GM13976 (cell line): Measurements from ENCODE around the gene TECPR2.
"Not testable (repeated sequence)": the region's sequence is repeated elsewhere in the genome, so short reads cannot be mapped to it uniquely, and the experiment has no call there.

Source experiments
- DNase-seq: peaks from one replicate; pipeline ENCODE4 v3.0.0; 2012; ENCODE audit warnings: low spot score
- CTCF ChIP-seq: IDR thresholded peaks from 2 replicates; pipeline ENCODE4 v1.5.1; 2012; ENCODE audit warnings: borderline replicate concordance, mild to moderate bottlenecking; ENCODE audit not compliant: insufficient read depth; ENCODE audit errors: extremely low read depth, missing control alignments, control extremely low read depth
- in situ Hi-C: fragments of 300-500 bp; cut with MboI; formaldehyde crosslinking; loops from one replicate; pipeline ENCODE4 v1.12.0; 2022; ENCODE audit warnings: low sequenced_read_pairs, mixed read lengths, inconsistent platforms; ENCODE audit not compliant: unreplicated experiment

Gene TECPR2

GRCh38 chr14:102532204-102532658 is 169.5 kb downstream of the TECPR2 start:
- no peak for TF ChIP-seq CTCF
- in situ Hi-C loops = no loop called here
- DNase-seq = no peak

- no peak for DNase-seq
- TF ChIP-seq CTCF = no peak
- in situ Hi-C loops = no loop called here
Observed at GRCh38 chr14:102537981-102538601, 175.3 kb downstream of the TECPR2 start.

GRCh38 chr14:102538602-102539543 is 176.1 kb downstream of the TECPR2 start:
- no peak for TF ChIP-seq CTCF
- DNase-seq = peak; percentile 25
- in situ Hi-C loops = no loop called here

GRCh38 chr14:102539544-102540314 is 177.0 kb downstream of the TECPR2 start:
- DNase-seq = no peak

GRCh38 chr14:102540315-102541028 is 177.7 kb downstream of the TECPR2 start:
- no peak for TF ChIP-seq CTCF
- DNase-seq = no peak
- in situ Hi-C loops = no loop called here

More at GRCh38 chr14:102539544-102540314, 177.0 kb downstream of the TECPR2 start:
- in situ Hi-C loops = no loop called here
- TF ChIP-seq CTCF = no peak

GRCh38 chr14:102541029-102541491 is 178.3 kb downstream of the TECPR2 start:
- in situ Hi-C loops, DNase-seq: not testable (repeated sequence)
